Colonic mucosa (tissue), 4 donors: ENCODE results near the gene TNS3. TPM values are rescaled to one million over a fixed set of nuclear protein-coding genes. Genes with fewer than 3 reads are reported as not detected.
"Not testable (repeated sequence)": the region's sequence is repeated elsewhere in the genome, so short reads cannot be mapped to it uniquely, and the experiment has no call there.

Source experiments
- DNase-seq: peaks from one replicate; pipeline ENCODE4 v3.0.0-alpha.2; 2020
- H3K27ac ChIP-seq: fragments of 200-600 bp; one replicate; pipeline ENCODE4 v1.8.0; 2021
- H3K27me3 ChIP-seq: fragments of 200-600 bp; one replicate; pipeline ENCODE4 v1.8.0; 2021
- H3K36me3 ChIP-seq: fragments of 200-600 bp; one replicate; pipeline ENCODE4 v1.8.0; 2021
- H3K4me1 ChIP-seq: fragments of 200-600 bp; one replicate; pipeline ENCODE4 v1.8.0; 2021; ENCODE audit warnings: mild to moderate bottlenecking
- H3K4me3 ChIP-seq: fragments of 200-600 bp; one replicate; pipeline ENCODE4 v1.8.0; 2021
- H3K9ac ChIP-seq, 2 donors: one replicate each; pipeline ENCODE4 v1.7.0; 2013; ENCODE audit warnings: control low read depth in 2 of 2, low read depth in 2 of 2, low read length in 2 of 2
- H3K9me3 ChIP-seq: fragments of 200-600 bp; one replicate; pipeline ENCODE4 v1.8.0; 2021
- CTCF ChIP-seq: fragments of 200-600 bp; IDR thresholded peaks from one replicate; pipeline ENCODE4 v1.8.0; 2022; ENCODE audit warnings: antibody characterized with exemption, mild to moderate bottlenecking
- intact Hi-C: fragments of 100-400 bp; cut with DNase I; formaldehyde crosslinking; loops from one replicate; pipeline ENCODE4 v1.14.1; 2022
- total RNA-seq, 2 donors: library from RNA; stranded (reverse); fragmentation: NEBNext Ultra II Directional in 1 of 2; extraction: Animal tissue kit (Norgen Biotek cat#: 25700) in 1 of 2; gene quantifications; one replicate each; pipeline ENCODE4 v1.2.1, GENCODE V29; 2021
- donor health status: healthy.
- donor health status: DM: no; HTN: no; CAD: no.
- donor health status: DM: no; HTN: no; CAD: no.

Gene TNS3
- total RNA-seq, 2 donors from 2014 or later = 41.1 to 58.2 TPM

GRCh38 chr7:47617131-47617530 lies 35.2 kb upstream of the TNS3 start:
- Histone ChIP-seq H3K9me3 (no peaks in the 10 kb centered on the region), H3K9ac (no peak overlapping the region), H3K27me3 (no peaks in the 10 kb centered on the region), H3K4me1 (no peaks in the 10 kb centered on the region), H3K27ac (no peak overlapping the region), H3K36me3 (no peaks in the 10 kb centered on the region), H3K4me3 (no peak overlapping the region)
- no peak for DNase-seq
- intact Hi-C loops = no loop called here
- TF ChIP-seq CTCF = no peak

- Histone ChIP-seq H3K27me3 (no peaks in the 10 kb centered on the region), H3K9ac (no peak overlapping the region), H3K4me3 (no peak overlapping the region), H3K4me1 (peaks cover 15% of the 10 kb centered on the region), H3K36me3 (no peaks in the 10 kb centered on the region), H3K27ac (no peak overlapping the region), H3K9me3 (no peaks in the 10 kb centered on the region)
- no peak for DNase-seq
- intact Hi-C loops = no loop called here
- TF ChIP-seq CTCF = no peak
These were observed 32.5 kb upstream of the TNS3 start for GRCh38 chr7:47614450-47614849.

- TF ChIP-seq CTCF = no peak
- DNase-seq = peak; percentile 88
- Histone ChIP-seq H3K36me3 (no peaks in the 10 kb centered on the region), H3K27ac (peak overlapping the region; percentile 69), H3K4me3 (no peak overlapping the region), H3K9me3 (no peaks in the 10 kb centered on the region), H3K27me3 (no peaks in the 10 kb centered on the region), H3K4me1 (peaks cover 15% of the 10 kb centered on the region), H3K9ac (peak overlapping the region in 1 of 2 donors; percentile 77)
- intact Hi-C loops = no loop called here
These were observed 29.2 kb upstream of the TNS3 start for GRCh38 chr7:47611045-47611511.

- Histone ChIP-seq H3K27ac (peak overlapping the region; percentile 69), H3K4me1 (peaks cover 15% of the 10 kb centered on the region), H3K36me3 (no peaks in the 10 kb centered on the region), H3K4me3 (no peak overlapping the region), H3K9ac (peak overlapping the region in 1 of 2 donors; percentile 77), H3K27me3 (no peaks in the 10 kb centered on the region), H3K9me3 (no peaks in the 10 kb centered on the region)
- no peak for DNase-seq
- no peak for TF ChIP-seq CTCF
- intact Hi-C loops = no loop called here
These were observed 28.7 kb upstream of the TNS3 start for GRCh38 chr7:47610506-47611044.

- H3K36me3 ChIP-seq = no peaks in the 10 kb centered on the region
- H3K27me3 ChIP-seq = no peaks in the 10 kb centered on the region
- no peak for TF ChIP-seq CTCF
- DNase-seq = no peak
- H3K9ac ChIP-seq = no peak overlapping the region
- peak overlapping the region; percentile 69 for H3K27ac ChIP-seq
- intact Hi-C loops = no loop called here
- no peaks in the 10 kb centered on the region for H3K9me3 ChIP-seq
- no peak overlapping the region for H3K4me3 ChIP-seq
- peaks cover 18% of the 10 kb centered on the region for H3K4me1 ChIP-seq
These were observed 28.0 kb upstream of the TNS3 start for GRCh38 chr7:47609803-47610452.

- H3K36me3 ChIP-seq, H3K9me3 ChIP-seq, DNase-seq, H3K27ac ChIP-seq, intact Hi-C loops, H3K27me3 ChIP-seq, H3K4me3 ChIP-seq, H3K9ac ChIP-seq: not testable (repeated sequence)
- H3K4me1 ChIP-seq = peaks cover 21% of the 10 kb centered on the region
These were observed 24.7 kb upstream of the TNS3 start for GRCh38 chr7:47606593-47607046.
